GM19240 (cell line): ENCODE data around the gene STEAP4.
"Not testable (repeated sequence)": the region's sequence is repeated elsewhere in the genome, so short reads cannot be mapped to it uniquely, and the experiment has no call there.

Experiments used
- DNase-seq: peaks from one replicate; pipeline ENCODE4 v3.0.0; 2011; ENCODE audit warnings: low spot score; ENCODE audit not compliant: insufficient read length

STEAP4 gene

DNA sequence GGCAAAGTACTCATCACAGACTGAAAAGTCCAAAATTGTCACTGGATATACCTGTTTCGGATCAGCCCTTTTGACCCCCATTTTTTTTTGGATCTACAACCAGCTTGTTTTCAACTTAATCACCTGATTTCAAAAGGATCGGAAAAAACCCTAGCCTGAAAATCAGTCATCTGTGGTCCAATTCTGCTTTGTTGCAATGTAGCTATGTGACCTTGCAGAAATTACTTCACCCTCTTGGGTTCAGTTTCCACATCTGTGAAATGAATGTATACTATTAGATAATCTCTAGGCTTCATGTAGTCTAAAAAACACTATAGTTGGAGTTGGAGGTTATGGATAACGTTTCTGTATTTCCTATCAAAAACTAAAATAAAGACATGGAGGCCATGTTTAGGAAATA lies 37.1 kb downstream of the STEAP4 start:
- no peak for DNase-seq

DNA sequence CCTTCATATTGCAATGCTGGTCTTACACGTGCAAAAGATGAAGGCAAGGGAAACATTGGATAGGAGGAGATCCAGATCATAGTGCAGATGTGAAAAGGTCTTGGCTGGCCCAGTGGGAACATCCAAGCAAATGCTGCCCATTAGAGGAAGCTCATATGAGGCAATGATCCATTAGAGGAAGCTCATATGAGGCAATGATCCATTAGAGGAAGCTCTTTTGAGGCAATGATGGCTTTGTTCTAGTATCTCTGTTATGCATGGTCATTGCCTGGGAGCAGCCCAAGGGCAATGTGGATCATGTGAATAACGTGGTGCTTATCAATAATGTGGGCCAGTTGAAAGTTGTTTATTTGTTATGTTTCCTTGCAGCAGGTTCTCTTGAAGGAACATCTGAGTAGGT lies 37.8 kb downstream of the STEAP4 start:
- DNase-seq = no peak

DNA sequence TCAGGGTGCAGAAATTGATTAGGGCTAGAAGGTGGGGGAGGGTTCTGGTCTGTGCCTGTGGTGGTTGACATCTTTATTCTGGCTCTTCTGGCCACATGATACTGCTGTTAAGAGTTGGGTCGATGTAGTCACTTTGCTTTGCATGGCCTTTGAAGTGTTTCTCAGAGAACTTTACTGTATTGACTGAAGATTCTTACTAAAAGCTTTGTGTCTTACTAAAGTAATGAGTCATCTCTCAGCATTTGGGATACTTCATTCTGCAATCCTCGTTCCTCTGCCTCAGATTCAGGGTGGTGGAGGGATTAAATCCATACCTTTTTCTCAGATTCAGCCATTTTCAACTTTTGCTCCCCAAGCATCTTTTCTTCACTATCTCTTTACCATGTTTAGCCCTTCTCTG lies 38.6 kb downstream of the STEAP4 start:
- no peak for DNase-seq

DNA sequence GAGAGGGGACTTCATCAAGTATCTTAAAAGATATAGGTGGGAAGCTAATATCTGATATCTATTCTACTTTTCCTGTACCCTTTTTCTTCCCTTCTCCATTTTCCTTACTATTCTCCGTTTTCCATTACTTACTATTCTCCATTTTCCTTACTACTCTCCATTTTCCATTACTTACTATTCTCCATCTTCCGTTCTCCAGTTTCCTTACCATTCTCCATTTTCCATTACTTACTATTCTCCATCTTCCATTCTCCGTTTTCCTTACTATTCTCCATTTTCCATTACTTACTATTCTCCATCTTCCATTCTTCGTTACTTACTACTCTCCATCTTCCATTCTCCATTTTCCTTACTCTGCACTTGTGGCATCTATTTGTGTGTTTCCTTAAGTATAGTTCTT lies 39.3 kb downstream of the STEAP4 start:
- DNase-seq = no peak

DNA sequence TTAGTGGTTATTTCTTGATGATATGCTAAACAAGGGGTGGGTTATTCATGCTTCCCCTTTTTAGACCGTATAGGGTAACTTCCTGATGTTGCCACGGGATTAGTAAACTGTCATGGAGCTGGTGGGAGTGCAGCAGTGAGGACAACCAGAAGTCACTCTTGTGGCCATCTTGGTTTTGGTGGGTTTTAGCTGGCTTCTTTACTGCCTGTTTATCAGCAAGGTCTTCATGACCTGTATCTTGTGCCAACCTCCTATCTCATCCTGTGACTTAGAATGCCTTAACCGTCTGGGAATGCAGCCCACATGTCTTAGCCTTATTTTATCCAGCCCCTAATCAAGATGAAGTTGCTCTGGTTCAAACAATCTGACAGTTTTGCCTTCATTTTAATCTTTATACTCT lies 41.7 kb downstream of the STEAP4 start:
- DNase-seq = not testable (repeated sequence)

DNA sequence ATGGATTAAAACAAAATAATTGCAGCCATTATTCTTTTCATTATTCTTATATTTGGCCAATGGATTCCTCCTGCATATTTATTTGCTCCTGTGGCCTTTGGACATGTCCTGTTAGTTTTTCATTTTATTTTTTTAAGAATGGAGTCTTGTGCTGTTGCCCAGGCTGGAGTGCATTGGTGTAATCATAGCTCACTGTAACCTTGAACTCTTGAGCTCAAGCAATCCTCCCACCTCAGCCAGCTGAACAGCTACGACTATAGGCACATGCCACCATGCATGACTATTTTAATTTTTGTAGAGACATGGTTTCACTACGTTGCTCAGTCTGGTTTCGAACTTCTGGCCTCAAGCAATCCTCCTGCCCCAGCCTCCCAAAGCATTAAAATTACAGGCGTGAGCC lies 44.1 kb downstream of the STEAP4 start:
- no peak for DNase-seq

DNA sequence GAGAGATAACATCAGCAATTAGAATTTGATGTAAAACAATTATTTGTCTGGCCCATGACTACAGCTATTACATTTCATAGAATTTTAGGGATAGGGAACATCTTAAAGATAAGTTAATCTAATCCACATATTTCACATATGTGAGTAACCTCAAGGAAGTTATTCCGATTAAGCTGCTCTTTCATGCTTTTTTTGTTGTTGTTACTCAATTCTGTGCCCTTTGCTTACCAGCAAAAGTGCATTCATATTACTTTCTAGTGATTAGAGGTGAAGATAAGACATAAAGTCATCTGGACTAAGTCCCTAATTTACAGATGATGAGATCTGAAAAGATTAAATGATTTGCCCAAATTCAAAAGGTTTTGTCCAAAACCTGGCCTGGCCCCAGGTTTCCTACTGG lies 46.0 kb downstream of the STEAP4 start:
- no peak for DNase-seq

DNA sequence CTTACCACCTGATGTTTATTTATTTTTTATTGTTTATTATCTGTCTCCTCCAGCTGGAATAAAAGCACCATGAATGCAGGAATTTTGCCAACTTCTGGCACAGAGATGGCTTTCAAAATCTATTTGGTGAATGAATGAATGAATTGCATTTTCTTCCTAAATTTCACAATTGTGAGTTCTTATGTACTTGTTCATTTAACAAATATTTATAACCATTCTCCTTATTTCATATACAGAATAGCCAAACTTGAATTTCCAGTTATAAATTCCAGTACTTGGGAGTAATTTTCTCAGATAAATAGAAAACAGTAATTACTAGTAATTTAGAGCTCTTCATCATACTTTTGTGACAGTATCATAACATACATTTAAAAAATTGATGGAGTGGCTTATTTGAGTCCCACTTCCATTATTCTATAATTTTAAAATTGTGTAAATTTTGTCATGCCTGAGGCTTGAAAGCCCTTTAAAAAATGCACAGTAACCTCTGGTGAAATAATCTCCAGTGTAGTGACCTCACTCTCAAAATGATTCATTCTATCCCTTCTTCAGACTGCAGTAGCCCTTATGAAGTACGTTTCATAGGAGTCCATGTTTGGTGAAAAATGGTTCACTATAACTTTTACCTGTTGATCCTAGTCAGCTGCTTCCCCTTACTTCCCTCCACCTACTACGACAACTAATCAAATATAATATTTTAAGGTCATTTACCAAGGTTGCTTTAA lies 46.9 kb downstream of the STEAP4 start:
- DNase-seq = no peak

DNA sequence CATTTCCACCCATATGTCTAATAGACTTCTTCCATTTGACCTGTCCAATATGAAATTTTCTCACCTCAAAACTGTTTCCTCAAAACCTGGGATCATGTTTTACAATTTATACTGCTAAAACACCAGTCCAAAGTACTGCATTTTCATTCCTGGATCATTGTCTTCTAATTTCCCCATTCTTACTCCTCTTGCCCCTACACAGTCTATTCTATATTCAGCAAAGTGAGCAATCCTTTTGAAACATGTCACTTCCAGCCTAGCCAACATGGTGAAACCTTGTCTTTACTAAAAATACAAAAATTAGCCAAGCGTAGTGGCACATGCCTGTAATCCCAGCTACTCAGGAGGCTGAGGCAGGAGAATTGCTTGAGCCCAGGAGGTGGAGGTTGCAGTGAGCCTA lies 48.4 kb downstream of the STEAP4 start:
- DNase-seq = not testable (repeated sequence)

DNA sequence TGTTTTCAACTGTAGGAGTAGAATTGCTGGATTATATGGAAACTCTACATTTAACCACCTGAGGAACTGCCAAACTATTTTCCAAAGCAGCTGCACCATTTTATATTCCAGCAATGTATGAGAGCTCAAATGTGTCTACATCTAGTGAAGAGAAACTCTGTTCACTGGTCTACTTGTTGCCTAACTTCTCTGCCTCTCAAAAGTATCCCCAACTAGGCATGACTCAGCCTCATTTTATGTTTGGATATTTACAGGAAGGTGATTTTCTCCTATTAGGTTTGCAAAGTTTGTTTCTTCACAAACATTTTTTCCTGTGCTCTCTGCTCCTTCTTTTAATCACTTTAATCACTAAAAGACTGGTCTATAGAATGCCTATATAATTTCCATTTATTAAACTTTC lies 49.8 kb downstream of the STEAP4 start:
- no peak for DNase-seq

DNA sequence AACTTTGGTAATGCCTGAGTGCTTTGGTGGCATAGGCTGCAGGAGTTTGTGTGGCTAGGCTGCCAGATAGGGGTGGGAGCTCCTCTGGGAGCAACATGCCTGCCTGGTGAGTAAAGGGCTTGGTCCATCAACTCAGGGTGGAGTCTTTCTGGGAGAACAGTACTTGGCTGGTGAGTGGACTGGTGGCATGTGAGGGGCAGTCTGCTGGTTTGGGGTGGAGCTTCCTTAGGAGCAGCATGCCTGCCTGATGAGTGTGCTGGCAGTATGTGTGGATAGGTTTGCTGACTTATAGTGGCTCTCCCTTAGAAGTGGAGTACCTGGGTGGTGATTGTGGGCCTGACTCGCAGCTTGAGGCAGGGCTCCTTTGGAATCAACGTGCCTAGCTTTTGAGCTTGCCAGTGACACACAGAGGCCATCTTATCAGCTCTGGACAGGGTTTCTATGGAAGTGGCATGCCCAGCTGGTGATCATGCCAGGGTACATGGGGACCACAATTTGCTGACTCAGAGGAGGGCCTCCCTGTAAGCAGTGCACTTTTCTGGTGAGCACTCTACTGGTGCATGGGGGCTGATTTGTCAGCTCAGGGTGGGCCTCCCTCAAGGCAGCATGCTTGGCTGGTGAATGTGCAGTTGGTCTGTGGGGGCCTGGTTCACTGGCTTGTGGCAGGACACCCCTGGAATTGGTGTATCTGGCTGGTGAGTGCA lies 51.8 kb downstream of the STEAP4 start:
- no peak for DNase-seq

DNA sequence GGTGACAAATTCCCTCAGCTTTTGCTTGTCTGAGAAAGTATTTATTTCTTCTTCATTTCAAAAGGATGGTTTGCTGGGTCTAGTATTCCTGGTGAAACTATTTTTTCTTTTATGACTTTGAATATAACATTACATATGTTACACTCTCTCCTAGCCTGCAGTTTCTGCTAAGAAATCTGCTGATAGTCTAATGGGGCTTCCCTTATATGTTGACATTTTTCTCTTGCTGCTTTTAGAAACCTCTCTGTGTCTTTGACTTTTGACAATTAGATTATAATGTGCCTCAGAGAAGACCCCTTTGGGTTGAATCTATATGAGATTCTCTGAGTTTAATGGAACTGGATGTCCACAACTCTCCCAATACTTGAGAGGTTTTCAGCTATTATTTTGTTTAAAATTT lies 53.1 kb downstream of the STEAP4 start:
- DNase-seq = no peak

DNA sequence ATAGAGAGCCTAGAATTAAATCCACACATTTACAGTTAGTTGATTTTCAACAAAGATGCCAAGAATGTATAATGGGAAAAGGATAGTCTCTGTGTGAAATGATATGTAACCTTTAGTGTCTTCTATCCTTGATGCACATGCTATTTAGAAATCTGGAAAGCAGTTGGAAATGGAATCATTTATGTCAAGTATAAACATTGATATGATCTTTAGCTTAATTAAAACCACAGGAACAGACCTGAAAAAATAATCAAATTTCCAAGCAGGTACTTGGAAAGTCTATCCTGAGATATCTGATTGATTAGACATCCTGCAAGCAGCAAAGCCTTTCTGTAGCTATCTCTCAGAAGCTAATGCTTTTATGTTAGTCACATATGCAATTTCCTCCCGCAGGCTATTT lies 62.4 kb downstream of the STEAP4 start:
- DNase-seq = no peak

DNA sequence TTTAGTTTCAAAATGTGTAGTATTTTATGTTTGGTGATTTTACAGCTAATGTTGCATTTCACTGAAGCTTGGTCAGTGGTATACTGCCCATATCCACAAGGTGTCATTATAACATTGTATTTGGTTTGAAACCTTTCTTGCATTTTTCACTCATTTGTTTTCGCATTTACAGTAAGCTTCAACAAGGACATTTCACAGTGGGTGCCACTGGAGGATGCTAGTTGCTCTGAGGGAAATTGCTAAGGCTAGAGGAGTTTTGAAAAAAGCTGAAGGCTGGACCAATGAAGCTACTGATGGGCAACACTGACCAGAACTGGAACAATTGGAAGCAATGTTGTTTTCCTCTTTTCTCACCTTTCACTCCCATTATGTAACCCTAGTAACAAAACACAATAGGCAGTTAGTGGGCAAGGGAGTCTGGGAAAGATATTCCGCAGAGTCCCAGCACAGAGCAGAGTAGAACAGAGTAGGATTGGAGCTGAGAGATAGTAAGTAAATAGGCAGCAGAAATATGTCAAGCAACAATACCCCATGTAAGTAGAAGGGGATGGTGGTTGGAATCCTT lies 63.3 kb downstream of the STEAP4 start:
- no peak for DNase-seq

DNA sequence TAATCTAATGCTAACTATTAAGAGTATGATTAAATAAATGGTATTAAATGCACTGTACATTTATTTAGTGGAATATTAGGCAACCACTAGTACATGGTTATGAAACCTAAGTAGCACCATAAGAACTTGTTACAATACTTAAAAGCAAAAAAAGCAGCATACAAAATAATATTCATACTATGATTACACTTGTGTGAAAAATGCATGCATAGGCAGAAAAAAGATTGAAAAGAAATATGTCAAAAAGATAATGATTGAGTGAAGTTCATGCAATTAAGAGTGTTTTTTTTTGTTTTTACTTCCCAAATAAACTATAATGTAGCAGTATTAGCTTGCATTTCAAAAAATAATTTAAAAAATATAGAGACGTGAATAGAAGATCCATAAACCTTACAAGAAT lies 66.8 kb downstream of the STEAP4 start:
- DNase-seq = no peak

DNA sequence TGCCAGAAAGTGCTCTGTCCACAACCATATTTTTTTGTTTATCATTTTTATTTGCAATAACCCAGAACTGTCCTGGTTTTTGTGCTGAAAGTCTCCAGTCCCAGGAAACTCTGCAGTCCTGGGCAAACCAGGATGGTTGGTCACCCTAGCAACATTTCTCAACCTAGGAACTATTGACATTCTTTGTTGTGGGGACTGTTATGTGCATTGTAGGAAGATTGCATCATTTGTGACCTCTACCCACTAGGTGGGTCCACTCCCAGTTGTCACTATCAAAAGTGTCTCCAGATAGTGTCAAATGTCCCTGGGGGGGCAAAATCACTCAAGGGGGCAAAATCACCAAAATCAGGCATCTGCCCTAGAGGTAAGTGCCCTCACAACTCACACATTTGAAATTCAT lies 72.9 kb downstream of the STEAP4 start:
- no peak for DNase-seq

DNA sequence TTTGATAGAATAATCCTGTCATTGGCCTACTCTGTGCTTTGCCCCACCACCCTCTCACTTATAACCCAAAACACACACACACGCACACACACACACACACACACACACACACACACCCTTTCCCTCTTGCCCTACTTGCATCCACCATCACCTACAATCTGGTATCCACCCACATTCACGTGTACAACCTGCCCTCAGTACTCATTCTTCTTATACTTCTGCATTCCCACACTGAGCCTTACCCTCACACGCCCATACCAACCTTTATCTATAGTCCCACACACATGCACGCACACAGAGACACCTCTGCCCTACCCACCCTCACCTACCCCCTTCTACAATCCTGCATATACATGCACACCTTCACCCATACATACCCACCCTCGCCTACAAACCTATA lies 76.0 kb downstream of the STEAP4 start:
- DNase-seq = no peak

DNA sequence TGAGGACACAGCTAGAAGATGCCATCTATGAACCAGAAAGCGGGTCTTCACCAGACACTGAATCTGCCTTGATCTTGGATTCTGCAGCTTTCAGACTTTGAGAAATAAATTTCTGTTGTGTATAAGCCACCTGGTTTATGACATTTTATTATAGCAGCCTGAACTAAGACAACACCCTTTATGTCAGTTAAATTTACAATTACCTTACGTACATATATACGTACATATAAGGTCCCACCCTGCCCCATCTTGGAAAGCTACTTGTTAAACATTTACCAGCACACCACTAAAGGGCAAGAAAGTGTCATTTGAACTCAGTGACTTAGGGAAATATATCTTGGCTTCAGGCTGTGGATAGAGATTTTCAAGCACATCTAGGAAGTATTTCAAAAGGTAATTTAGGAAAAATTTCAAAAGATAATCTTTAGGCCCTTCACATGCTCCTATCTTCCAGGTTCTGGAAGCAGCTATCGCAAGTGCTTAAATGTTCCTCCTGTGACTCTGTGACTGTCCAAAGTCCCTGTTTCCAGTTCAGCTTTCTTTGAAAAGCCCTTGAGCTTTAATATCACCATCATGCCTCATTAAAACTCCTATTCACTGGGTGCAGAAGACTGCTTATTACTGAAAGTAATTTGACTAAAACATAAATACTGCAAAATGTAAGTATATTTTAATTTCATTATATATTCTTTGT lies 77.2 kb downstream of the STEAP4 start:
- DNase-seq = no peak

DNA sequence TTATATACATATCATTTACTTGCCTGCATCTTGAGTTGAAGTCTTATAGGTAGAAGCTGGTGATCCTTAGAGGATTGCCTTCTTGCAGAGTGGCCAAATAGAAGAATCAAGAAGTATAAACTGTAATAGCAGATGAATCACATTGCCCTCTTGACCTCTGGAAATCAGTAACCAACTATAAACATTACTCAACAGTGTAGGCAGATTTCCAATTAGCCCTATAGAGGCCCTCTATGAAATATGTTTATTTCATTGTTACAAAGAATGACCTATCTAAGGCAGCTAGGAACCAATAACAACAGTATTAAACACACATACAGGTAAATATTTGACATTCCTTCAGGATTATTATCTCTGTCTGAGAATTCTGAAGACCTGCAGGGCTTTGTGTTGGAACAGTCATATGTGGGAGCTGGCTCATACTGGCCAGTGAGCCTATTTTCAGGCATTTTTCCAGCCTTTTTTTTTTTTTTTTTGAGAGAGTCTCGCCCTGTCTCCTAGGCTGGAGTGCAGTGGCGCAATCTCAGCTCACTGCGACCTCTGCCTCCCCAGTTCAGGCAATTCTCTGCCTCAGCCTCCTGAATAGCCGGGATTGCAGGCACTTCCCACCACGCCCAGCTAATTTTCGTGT lies 79.7 kb downstream of the STEAP4 start:
- no peak for DNase-seq

DNA sequence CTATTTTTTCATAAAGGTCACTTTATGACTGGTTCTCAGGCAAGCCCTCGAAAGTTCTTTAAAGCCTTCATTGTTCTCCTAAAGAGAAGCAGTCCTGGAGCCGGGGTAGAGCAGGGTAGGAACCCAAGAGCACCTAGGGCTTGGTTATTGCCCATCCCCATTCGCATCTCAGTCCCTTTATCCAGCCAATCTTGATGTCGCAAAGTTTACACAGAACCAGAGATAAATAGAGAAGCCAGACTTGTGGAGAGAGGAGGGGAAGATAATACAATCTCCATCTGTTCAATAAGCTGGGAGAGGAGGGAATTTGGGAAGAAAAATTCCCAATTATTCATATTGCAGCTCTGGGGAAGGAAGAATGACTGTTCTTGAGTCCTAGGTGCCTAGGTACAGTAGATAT lies 80.5 kb downstream of the STEAP4 start:
- no peak for DNase-seq

DNA sequence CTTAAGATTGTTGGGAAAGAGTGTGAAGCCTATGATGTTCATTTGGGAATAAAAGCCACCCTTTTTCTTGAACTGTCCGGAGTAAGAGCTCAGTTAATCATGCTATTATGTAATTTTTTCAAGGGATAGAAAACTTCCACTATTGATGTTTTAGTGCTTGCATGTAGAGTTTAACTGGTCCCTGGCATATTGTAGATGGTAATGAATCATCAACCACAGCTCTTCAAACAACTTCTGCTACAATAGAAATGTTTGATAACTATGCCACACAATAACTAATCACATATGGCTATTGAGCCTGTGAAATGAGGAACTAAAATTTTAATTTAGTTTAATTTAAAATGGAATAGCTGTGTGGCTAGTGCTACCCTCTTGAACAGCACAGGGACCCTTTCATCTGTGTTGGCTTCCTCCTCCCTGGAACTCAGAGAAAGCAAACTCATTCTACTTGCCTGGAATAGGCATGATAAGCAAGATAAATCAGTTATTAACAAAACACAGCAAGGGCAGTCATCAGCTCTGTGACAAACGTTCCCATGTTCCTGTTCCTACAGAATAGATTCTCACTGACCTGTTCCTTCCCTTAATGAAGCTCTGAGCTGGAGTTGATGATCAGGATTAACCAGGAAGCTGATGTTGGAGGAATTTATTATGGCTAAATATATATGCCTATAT lies 82.0 kb downstream of the STEAP4 start:
- DNase-seq = no peak
